PC-3 (cell line): ENCODE data around the gene PLK3. TPM values are rescaled to one million over a fixed set of nuclear protein-coding genes. Genes with fewer than 3 reads are reported as not detected.
"Not testable (repeated sequence)": the region's sequence is repeated elsewhere in the genome, so short reads cannot be mapped to it uniquely, and the experiment has no call there.

Source experiments
- ATAC-seq: fragments of 200-7000 bp; cut with Tn5 transposase; 2 replicates; pipeline ENCODE4 v1.9.1; 2020; ENCODE audit warnings: mild to moderate bottlenecking, moderate library complexity
- BruUV-seq: library from RNA; stranded (reverse); fragments of 400-500 nt; replicated peaks from 2 replicates; lab custom pipeline; 2021; lab: Mats Ljungman, UMichigan
- CTCF ChIA-PET: fragments of 300-600 bp; sonication (Branson Sonifier 250); formaldehyde crosslinking; loops from one replicate; lab custom pipeline; 2022; ENCODE audit warnings: antibody characterized with exemption; lab: Charles Lee
- POLR2A ChIA-PET: fragments of 300-600 bp; sonication (Branson Sonifier 250); formaldehyde crosslinking; loops from one replicate; lab custom pipeline; 2022; ENCODE audit warnings: antibody characterized with exemption; ENCODE audit not compliant: unreplicated experiment; lab: Charles Lee
- DNase-seq: peaks from one replicate; pipeline ENCODE4 v3.0.0-alpha.2; 2015
- H2AFZ ChIP-seq: fragments of 300-600 bp; sonication (generic); 2 replicates; pipeline ENCODE4 v1.6.0; 2016; ENCODE audit warnings: antibody characterized with exemption, low read length
- H3F3A ChIP-seq: fragments of 300-600 bp; sonication (generic); one replicate; pipeline ENCODE4 v1.6.0; 2017; ENCODE audit warnings: antibody characterized with exemption, low read length, control low read depth, mild to moderate bottlenecking; ENCODE audit not compliant: unreplicated experiment
- H3K27ac ChIP-seq: fragments of 300-600 bp; sonication (generic); 2 replicates; pipeline ENCODE4 v1.5.1; 2016; ENCODE audit warnings: mild to moderate bottlenecking, low read length
- H3K27me3 ChIP-seq: fragments of 300-600 bp; sonication (generic); 2 replicates; pipeline ENCODE4 v1.6.1; 2016; ENCODE audit warnings: low read length, mixed read lengths
- H3K36me3 ChIP-seq: fragments of 300-600 bp; sonication (generic); 2 replicates; pipeline ENCODE4 v1.6.1; 2016; ENCODE audit warnings: low read depth, mixed run types, low read length, mixed read lengths
- H3K4me1 ChIP-seq: fragments of 300-600 bp; sonication (generic); 2 replicates; pipeline ENCODE4 v1.5.1; 2016; ENCODE audit warnings: low read length; ENCODE audit not compliant: insufficient read depth
- H3K4me2 ChIP-seq: fragments of 300-600 bp; sonication (generic); 2 replicates; pipeline ENCODE4 v1.6.0; 2016; ENCODE audit warnings: low read length
- H3K4me3 ChIP-seq: fragments of 300-600 bp; sonication (generic); 2 replicates; pipeline ENCODE4 v1.5.1; 2016; ENCODE audit warnings: mild to moderate bottlenecking, low read length, mixed read lengths
- H3K79me2 ChIP-seq: fragments of 300-600 bp; sonication (generic); 2 replicates; pipeline ENCODE4 v1.6.1; 2017; ENCODE audit warnings: low read length, mixed read lengths
- H3K9ac ChIP-seq: fragments of 300-600 bp; sonication (generic); 2 replicates; pipeline ENCODE4 v1.6.0; 2016; ENCODE audit warnings: mild to moderate bottlenecking, low read length
- H3K9me2 ChIP-seq: fragments of 300-600 bp; sonication (generic); replicated peaks from 2 replicates; pipeline ENCODE4 v1.6.1; 2016; ENCODE audit warnings: mixed run types, low read length, mixed read lengths
- H3K9me3 ChIP-seq: fragments of 300-600 bp; sonication (generic); 2 replicates; pipeline ENCODE4 v1.6.1; 2016; ENCODE audit warnings: low read length, mixed read lengths
- H4K20me1 ChIP-seq: fragments of 300-600 bp; sonication (generic); 2 replicates; pipeline ENCODE4 v1.6.1; 2016; ENCODE audit warnings: low read length, mixed read lengths
- EZH2 ChIP-seq: fragments of 300-600 bp; sonication (generic); IDR thresholded peaks from one replicate; pipeline ENCODE4 v1.6.1; 2017; ENCODE audit warnings: antibody characterized with exemption, mild to moderate bottlenecking, low read length; ENCODE audit not compliant: unreplicated experiment
- EZH2phosphoT487 ChIP-seq: fragments of 300-600 bp; sonication (generic); IDR thresholded peaks from 2 replicates; pipeline ENCODE4 v1.6.1; 2018; ENCODE audit warnings: mild to moderate bottlenecking, antibody characterized with exemption, low read length, borderline replicate concordance
- intact Hi-C: fragments of 100-400 bp; cut with micrococcal nuclease; formaldehyde crosslinking; loops from 2 replicates; pipeline ENCODE4 v1.9.0; 2023
- total RNA-seq: library from RNA; depleted of rRNA; stranded (reverse); fragments of >200 nt; gene quantifications from 2 replicates; pipeline ENCODE4 v1.2.3, GENCODE V29; 2014
- TF ChIP-seq, protein P1 (sequence below): fragments of 300-600 bp; sonication (generic); conservative IDR thresholded peaks from 2 replicates; pipeline ENCODE4 v1.5.1; 2017; ENCODE audit warnings: antibody characterized with exemption, low read depth, mild to moderate bottlenecking, low read length

Gene PLK3
- total RNA-seq, 1 experiment from 2014 or later = 44.0 TPM

DNA sequence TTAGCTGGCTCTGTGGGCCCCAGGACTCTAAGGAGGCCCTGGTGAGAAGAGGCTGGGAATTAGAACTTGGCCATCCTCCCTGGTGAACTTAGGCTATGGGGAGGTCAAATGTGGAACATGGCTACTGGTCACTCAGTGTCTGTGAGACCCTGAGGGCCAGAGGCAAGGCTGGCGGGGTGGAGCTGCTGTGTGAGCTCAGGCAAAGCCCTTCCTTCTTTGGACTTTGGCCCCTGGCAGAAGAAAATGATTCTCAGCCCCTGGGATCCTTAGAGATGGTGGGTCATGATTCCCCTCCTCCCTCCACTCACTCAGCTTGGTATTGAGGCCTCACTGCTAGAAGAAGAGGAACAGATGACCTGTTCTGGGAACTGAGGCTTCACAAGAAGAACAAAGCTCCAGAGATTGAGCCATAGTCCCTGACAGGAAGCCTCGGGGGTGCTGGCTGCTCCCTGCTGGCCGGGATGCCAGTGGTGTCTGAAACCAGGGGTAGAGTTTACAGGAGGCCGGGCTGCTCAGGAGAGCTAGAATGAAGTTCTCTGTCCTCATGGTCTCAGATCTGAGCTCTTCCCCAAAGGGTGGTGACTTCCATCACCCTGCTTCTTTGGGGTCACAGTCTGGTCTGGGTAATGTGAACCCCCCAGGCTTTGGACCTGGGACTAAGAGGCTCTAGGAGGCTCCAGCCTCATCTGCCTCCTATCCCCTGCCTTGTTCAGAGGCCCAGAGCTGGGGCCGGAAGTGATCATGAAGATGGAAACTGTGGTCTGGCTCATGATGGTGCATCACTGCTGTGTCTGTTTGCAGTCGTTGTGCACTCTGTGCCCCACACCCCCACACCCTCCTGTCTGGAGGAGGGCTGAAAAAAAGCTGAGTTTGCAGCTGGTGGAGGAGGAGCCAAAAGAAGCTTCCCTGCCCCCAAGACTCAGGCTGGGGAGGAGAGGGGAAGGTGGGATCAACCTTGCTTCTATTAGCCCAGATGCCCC, 9.1 kb downstream of the PLK3 start:
- Histone ChIP-seq H3K4me1 (peaks cover 44% of the 10 kb centered on the region), H3K9me2 (no peaks in the 10 kb centered on the region), H3K36me3 (peaks cover 3% of the 10 kb centered on the region; the same call in 1 of the 2 replicates), H3K4me2 (no peak overlapping the region), H3K4me3 (no peak overlapping the region), H3K27ac (peak overlapping the region; percentile 98), H2AFZ (no peak overlapping the region), H3K9me3 (no peaks in the 10 kb centered on the region), H3K79me2 (no peaks in the 10 kb centered on the region), H4K20me1 (no peaks in the 10 kb centered on the region), H3K9ac (peak overlapping the region; percentile 87; the same call in 1 of the 2 replicates), H3K27me3 (no peaks in the 10 kb centered on the region), H3F3A (peaks cover 5% of the 10 kb centered on the region)
- ChIA-PET CTCF (interaction anchor here (0.6 kb wide), 1 partner anchor 9 kb away, joined by 4 read pairs; the partner anchor contains the start of gene PLK3), POLR2A (interaction anchor here (1.0 kb wide), 1 partner anchor 9 kb away, joined by 3 read pairs; no protein-coding TSS in a partner anchor)
- intact Hi-C loops = no loop called here
- no peak for DNase-seq
- no peak for ATAC-seq
- BruUV-seq = no TSS peak
- no peak for TF ChIP-seq EZH2
- TF ChIP-seq EZH2phosphoT487 = no peak
- TF ChIP-seq, protein P1, sequence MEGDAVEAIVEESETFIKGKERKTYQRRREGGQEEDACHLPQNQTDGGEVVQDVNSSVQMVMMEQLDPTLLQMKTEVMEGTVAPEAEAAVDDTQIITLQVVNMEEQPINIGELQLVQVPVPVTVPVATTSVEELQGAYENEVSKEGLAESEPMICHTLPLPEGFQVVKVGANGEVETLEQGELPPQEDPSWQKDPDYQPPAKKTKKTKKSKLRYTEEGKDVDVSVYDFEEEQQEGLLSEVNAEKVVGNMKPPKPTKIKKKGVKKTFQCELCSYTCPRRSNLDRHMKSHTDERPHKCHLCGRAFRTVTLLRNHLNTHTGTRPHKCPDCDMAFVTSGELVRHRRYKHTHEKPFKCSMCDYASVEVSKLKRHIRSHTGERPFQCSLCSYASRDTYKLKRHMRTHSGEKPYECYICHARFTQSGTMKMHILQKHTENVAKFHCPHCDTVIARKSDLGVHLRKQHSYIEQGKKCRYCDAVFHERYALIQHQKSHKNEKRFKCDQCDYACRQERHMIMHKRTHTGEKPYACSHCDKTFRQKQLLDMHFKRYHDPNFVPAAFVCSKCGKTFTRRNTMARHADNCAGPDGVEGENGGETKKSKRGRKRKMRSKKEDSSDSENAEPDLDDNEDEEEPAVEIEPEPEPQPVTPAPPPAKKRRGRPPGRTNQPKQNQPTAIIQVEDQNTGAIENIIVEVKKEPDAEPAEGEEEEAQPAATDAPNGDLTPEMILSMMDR = no peak

- Histone ChIP-seq H3K9me3 (no peaks in the 10 kb centered on the region), H3K9me2 (no peaks in the 10 kb centered on the region), H4K20me1 (no peaks in the 10 kb centered on the region), H3K79me2 (no peaks in the 10 kb centered on the region), H3K4me2 (no peak overlapping the region), H3K9ac (no peak overlapping the region), H3K27me3 (no peaks in the 10 kb centered on the region), H3K4me3 (no peak overlapping the region), H3K36me3 (peaks cover 3% of the 10 kb centered on the region; the same call in 1 of the 2 replicates), H3F3A (peaks cover 5% of the 10 kb centered on the region), H3K27ac (no peak overlapping the region), H2AFZ (no peak overlapping the region), H3K4me1 (peaks cover 49% of the 10 kb centered on the region)
- no peak for TF ChIP-seq EZH2
- TF ChIP-seq, protein P1 = no peak
- no peak for TF ChIP-seq EZH2phosphoT487
- DNase-seq (peak; percentile 16), ATAC-seq (no peak)
- ChIA-PET CTCF (no interaction called here), POLR2A (no interaction called here)
- no TSS peak for BruUV-seq
- intact Hi-C loops = no loop called here
These were observed 10.1 kb downstream of the PLK3 start for GRCh38 chr1:44810101-44810761.

DNA sequence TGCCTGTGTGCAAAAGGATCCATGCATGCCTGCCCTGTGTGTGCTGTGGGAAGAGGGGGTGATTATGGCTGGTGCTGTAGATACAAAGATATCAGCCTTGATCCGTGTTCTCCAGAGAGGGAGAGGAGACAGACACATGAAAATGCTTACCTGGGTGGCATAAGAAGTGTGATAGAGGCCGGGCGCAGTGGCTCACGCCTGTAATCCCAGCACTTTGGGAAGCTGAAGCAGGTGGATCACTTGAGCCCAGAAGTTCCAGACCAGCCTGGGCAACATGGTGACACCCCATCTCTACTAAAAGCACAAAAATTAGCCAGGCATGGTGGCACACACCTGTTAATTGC, 10.6 kb downstream of the PLK3 start:
- BruUV-seq, H3K4me2 ChIP-seq, H3F3A ChIP-seq, H2AFZ ChIP-seq, intact Hi-C loops, H3K4me3 ChIP-seq, H3K79me2 ChIP-seq, H3K9me2 ChIP-seq, CTCF ChIA-PET, H3K9ac ChIP-seq, H3K27me3 ChIP-seq, ATAC-seq, H3K27ac ChIP-seq, H4K20me1 ChIP-seq, H3K9me3 ChIP-seq, DNase-seq, POLR2A ChIA-PET, H3K36me3 ChIP-seq: not testable (repeated sequence)
- H3K4me1 ChIP-seq = peaks cover 51% of the 10 kb centered on the region
